H7 (cell line): ENCODE results near the gene TUFM. TPM values are rescaled to one million over a fixed set of nuclear protein-coding genes. Genes with fewer than 3 reads are reported as not detected.
"Not testable (repeated sequence)": the region's sequence is repeated elsewhere in the genome, so short reads cannot be mapped to it uniquely, and the experiment has no call there.

Source experiments
- DNase-seq: peaks from one replicate; pipeline ENCODE4 v3.0.0; 2012
- H3K27me3 ChIP-seq: 2 replicates; pipeline ENCODE4 v1.6.0; 2011; ENCODE audit warnings: mild to moderate bottlenecking, low read length; ENCODE audit not compliant: control insufficient read depth, insufficient read depth
- H3K36me3 ChIP-seq: replicated peaks from 2 replicates; pipeline ENCODE4 v1.5.1; 2011; ENCODE audit warnings: low read length; ENCODE audit not compliant: control insufficient read depth, insufficient read depth
- H3K4me3 ChIP-seq: 2 replicates; pipeline ENCODE4 v1.5.1; 2011; ENCODE audit warnings: low read depth, mild to moderate bottlenecking, control low read depth, low read length, moderate library complexity; ENCODE audit not compliant: insufficient read depth
- total RNA-seq: library from RNA; depleted of rRNA; stranded (reverse); fragments of >200 nt; shearing (Covaris generic); gene quantifications from 2 replicates; pipeline ENCODE4 v1.2.3, GENCODE V29; 2014; rRNA removed

TUFM gene
- 299 and 301 TPM in 2 replicates for total RNA-seq

DNA sequence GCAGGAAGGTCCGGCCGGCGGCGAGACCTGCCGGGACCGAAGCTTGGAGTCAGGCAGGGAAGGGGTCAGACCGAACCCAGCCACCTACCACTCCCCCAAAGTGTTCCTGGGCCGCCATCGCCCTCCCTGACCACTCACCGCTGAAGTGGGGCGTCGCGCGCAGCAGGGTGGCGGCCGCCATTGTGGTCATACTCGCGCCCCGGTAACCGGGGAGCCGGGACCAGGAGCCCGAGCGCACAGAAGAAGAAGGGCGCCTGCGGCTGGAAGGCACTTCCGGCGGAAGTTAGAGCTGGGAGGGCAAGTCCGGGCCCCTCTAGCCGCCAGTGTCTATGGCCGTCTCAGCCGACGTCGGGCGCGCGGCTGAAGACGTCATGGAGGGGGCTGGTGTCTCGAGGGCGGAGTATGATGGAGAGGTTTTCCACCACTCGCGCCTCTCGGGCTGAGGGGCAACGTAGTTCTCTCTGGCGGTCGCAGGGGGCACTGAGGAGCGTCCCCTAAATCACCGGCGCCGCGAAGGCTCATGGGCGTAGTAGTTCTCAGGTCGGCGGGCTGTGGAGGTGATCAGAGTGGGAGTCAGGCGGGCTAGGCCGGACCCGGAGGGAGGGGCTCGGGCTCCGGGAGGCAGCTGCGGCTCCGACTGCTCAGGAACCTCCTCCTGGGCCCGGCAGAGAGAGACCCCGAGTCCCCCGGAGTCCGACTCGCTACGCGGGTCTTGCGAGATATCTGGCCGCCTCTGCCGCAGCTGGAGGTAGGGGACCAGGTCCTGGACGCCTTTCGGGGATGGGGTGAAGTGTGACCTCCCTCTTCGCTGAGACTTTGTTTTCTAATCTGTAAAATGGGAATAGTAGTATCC is at the start of gene TUFM:
TUFM (minus strand) TSS at position 269 of the 853 bp plus-strand sequence; CDS start at position 190, 79 bp downstream.
- peak; percentile 98 for DNase-seq
- peaks cover 23% of the 10 kb centered on the region for H3K36me3 ChIP-seq

DNA sequence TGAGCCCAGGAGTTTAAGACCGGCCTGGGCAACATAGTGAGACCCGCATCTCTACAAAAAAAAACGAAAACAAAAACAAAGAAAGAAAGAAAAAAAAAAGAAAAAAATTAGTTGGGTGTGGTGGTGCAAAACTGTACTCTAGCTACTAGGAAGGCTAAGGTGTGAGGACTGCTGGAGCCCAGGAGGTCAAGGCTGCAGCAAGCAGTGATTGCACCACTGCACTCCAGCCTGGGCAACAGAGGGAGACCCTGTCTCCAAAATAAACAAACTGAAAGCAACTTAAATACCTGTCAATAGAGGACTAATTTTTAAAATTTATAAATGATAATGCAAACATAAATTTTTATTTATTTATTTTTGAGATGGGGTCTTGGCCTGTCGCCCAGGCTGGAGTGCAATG is 49.5 kb upstream of the TUFM start:
- DNase-seq: no peak
- no peak overlapping the region for H3K4me3 ChIP-seq
- peaks cover 1% of the 10 kb centered on the region; the same call in 1 of the 2 replicates for H3K36me3 ChIP-seq
- H3K27me3 ChIP-seq: no peaks in the 10 kb centered on the region

More for the DNA sequence above, at the start of gene TUFM:
- Histone ChIP-seq H3K4me3 (peak within 1 kb of the TSS; percentile 97), H3K27me3 (no peaks in the 10 kb centered on the region)

DNA sequence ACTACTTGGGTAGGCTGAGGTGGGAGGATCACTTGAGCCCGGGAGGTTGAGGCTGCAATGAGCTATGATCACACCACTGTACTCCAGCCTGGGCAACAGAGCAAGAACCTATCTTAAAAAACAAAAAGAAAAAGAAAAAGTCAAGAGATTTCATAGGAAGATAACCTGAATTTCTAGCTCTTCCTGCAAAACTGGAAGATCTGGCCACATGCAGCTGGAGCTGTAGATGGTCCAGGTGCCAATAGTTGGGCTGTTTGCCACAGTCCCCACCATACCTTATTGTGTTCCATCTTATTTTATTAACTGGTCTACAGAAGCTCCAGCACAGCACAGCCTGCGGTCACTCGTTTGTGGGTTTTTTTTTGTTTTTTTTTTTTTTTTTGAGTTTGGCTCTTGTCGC is 47.1 kb upstream of the TUFM start:
- no peaks in the 10 kb centered on the region for H3K27me3 ChIP-seq
- H3K36me3 ChIP-seq: no peaks in the 10 kb centered on the region
- H3K4me3 ChIP-seq: no peak overlapping the region
- no peak for DNase-seq

DNA sequence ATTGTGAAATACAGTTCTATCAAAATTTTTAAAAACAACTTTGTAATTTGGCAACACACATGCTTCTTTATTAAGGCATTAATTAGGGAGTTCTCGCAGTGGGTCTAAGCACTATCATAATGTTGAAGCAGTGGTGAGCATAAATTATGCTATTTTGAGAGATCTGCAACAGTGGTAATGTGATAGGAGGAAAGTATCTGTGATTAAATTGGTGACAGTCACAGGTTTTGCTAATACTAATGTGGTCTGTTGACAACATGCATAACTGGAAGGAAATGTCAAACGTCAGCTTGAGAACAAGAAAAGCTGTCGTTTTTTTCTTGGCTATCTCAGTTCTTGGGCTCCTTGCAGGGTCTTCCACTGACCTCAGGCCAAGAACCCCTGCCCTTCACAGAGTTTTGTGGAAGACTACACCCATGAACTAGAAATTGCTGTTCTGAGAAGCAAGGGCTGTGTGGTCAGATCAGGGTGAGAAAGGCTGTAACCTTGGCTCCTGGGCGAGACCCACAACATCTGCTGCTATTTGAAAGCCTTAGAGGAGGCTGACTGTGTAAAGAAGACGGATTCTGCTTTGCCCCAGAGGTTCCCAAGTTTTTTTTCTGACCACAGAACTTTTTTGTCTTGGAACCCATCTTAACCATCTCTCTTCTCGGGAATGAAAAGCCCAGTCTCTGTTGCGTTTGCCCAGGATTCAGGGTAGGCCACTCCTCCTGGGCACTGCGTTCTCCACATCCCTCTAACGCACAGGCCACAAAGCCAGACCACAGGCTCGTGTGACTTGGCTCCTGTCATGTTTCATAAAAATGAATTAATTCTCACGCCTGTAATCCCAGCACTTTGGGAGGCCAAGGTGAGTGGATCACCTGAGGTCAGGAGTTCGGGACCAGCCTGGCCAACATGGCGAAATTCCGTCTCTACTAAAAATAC is 46.1 kb upstream of the TUFM start:
- H3K4me3 ChIP-seq: no peak overlapping the region
- no peak for DNase-seq
- no peaks in the 10 kb centered on the region for H3K27me3 ChIP-seq
- no peaks in the 10 kb centered on the region for H3K36me3 ChIP-seq

DNA sequence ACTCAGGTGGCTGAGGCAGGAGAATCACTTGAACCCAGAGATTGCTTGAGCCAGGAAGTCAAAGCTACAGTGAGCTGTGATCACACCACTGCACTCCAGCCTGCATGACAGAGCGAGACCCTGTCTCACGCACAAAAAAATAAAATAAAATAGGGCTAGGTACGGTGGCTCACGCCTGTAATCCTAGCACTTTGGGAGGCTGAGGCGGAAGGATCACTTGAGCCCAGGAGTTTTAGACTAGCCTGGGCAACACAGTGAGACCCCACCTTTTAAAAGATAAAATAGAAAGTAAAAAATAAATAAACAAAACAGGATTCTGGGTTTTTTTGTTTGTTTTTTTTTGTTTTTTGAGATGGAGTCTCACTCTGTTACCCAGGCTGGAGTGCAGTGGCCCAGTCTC is 44.2 kb upstream of the TUFM start:
- not testable (repeated sequence) for DNase-seq, H3K27me3 ChIP-seq

DNA sequence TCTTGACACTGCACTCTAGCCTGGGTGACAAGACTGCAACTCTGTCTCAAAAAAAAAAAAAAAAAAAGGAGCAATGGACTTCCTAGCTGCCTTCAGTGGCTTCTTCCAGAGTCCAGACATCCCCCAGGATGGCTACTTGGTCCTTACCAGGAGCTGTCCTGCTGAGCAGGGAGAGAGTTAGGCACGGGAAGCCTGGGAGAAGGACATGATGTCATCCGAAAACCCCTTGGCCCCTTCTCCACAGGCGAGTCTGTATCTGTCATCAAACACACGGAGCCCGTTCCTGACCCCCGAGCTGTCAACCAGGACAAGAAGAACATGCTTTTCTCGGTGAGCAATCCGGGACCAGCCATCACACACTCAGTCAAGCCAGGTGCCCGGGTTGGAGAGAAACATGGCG is 40.8 kb upstream of the TUFM start:
- no peaks in the 10 kb centered on the region for H3K36me3 ChIP-seq
- no peak overlapping the region for H3K4me3 ChIP-seq
- H3K27me3 ChIP-seq: no peaks in the 10 kb centered on the region; the same call in 1 of the 2 replicates
- no peak for DNase-seq

More for the DNA sequence above, 44.2 kb upstream of the TUFM start:
- not testable (repeated sequence) for H3K36me3 ChIP-seq, H3K4me3 ChIP-seq

DNA sequence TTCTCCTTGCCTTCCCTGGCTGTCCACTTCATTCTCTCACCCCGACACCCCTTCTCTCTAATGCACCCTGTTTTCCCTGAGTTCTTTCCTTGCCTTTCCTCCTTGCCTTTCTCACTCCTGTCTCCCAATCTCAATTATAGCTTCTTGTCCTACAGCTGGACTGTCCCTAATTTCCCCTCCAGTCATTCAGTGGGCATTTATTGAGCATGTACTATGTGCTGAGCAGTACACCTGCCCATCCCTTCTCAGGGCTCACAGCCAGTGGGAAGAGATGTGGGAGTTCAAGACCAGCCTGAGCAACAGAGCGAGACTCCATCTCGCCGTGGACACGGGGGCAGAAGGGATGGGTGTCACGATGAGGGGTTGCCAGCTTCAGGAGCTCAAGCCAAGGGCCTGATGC is 37.9 kb upstream of the TUFM start:
- no peak for DNase-seq

DNA sequence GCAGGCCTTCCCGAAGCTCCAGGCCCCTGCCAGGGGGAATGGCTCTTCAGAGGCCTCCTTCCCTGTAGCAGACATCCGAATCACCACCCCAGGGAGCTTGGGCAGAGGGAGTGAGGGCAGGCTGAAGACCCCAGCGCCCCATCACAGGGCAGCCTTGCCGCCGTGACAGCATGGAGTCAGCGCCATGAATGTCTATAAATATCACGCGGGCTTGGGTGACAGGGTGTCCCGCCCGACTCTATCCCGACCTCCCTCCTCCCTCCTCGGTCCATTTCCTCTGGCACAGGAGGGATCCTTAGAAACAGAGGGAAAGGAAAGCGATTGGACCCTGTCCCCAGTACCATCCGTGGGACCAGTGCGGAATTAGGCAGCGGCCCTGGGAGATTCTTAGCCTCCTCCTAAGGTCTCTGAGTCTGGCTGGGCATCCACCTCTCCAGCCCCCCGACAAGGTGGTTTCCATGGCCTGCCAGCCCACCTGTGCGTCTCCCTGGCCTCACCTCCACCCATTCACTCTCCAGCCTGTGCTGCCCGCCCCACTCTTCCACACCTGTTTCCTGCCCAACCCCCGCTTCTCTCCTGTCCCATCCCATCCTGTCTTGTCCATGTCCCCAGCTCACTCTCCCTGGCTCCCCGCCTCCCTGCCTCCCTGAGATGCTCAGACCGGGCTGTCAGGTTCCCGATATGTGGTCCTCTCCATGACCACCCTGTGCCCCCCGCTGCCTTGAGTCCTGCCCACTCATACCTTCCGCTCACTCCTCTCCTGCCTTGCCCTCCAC is 37.3 kb upstream of the TUFM start:
- peak; percentile 60 for DNase-seq

More for the DNA sequence above, 37.9 kb upstream of the TUFM start:
- H3K36me3 ChIP-seq: no peaks in the 10 kb centered on the region
- H3K4me3 ChIP-seq: no peak overlapping the region
- peaks cover 11% of the 10 kb centered on the region for H3K27me3 ChIP-seq

DNA sequence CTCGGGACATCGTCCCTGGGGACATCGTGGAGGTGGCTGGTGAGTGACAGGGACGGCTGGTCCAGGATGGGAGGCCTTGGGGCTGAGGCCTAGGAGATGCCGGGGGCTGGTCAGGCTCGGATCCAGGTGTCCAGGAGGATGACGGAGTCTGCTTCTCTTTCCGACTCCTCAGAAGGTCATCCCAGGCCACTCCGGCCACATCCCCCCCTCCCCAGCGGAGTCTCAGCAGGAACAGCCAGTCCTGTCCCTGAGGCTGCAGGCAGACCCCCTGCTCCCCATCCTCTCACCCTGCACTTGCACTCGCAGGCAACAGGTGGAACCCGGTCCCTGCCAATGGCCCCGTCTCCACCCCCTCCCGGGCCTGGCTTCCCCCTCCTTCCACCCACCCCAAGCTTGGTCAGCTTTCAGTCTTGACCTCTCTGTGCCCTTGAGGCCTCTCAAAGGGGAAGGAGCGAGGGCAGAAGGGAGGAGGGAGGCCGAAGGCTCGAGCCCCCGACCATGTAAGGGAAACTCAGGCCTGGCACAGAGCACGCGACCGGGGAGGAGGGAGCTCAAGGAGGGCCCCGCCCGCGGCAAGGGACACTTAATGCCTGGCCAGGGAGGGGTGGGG is 36.5 kb upstream of the TUFM start:
- Histone ChIP-seq H3K27me3 (peaks cover 13% of the 10 kb centered on the region), H3K4me3 (no peak overlapping the region), H3K36me3 (no peaks in the 10 kb centered on the region)
- DNase-seq: peak; percentile 85

More for the DNA sequence above, 37.3 kb upstream of the TUFM start:
- peaks cover 13% of the 10 kb centered on the region for H3K27me3 ChIP-seq
- no peak overlapping the region for H3K4me3 ChIP-seq
- H3K36me3 ChIP-seq: no peaks in the 10 kb centered on the region

DNA sequence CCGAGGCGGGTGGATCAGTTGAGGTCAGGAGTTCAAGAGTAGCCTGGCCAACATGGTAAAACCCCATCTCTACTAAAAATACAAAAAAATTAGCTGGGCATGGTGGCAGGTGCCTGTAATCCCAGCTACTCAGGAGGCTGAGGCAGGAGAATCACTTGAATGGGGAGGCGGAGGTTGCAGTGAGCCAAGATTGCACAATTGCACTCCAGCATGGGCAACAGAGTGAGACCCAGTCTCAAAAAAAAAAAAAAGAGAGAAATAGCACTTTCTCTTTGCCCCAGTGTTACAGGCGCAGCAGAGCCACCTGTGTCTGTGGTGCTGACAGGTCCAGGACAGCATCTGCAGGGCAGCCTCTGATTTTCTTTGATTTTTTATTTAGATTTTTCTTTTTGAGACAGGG is 35.4 kb upstream of the TUFM start:
- not testable (repeated sequence) for DNase-seq, H3K36me3 ChIP-seq, H3K4me3 ChIP-seq
- peaks cover 13% of the 10 kb centered on the region for H3K27me3 ChIP-seq

DNA sequence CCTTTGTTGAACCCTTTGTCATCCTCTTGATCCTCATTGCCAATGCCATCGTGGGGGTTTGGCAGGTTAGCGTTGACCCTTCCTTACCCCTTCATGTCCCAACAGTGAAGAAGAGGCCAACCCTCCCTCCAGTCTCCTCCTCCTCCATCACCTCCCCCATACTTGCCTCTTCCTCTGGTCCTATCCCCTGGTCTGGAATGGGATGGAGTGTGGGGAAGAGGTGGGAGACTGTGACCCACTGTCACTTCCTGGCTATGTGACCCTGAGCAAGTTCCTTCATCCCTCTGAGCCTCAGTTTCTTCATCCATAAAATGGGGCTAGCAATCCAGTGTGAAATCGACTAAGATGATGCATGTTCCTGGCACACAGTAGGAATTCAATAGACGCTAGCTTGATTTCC is 34.8 kb upstream of the TUFM start:
- Histone ChIP-seq H3K27me3 (peaks cover 13% of the 10 kb centered on the region), H3K4me3 (no peak overlapping the region)
- no peak for DNase-seq

DNA sequence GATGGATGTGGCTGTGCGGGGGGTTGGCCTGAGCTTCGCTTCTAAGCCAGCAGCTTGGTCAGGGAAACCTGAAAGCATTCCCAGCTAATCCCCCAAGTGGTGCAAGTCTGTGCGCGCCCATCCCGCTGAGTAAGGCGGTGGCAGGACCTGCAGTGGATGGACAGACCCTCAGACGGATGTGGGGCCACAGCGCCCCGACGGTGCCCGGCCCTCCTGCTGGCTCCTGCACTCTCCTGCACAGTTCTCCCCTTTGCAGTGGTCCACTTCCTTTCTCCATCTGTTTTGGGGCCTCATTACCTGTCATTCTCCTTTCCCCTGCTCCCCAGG is 34.4 kb upstream of the TUFM start:
- H3K4me3 ChIP-seq: peak overlapping the region; percentile 73
- H3K27me3 ChIP-seq: peaks cover 13% of the 10 kb centered on the region
- no peak for DNase-seq
- no peaks in the 10 kb centered on the region; the same call in 1 of the 2 replicates for H3K36me3 ChIP-seq

More for the DNA sequence above, 34.8 kb upstream of the TUFM start:
- no peaks in the 10 kb centered on the region; the same call in 1 of the 2 replicates for H3K36me3 ChIP-seq

DNA sequence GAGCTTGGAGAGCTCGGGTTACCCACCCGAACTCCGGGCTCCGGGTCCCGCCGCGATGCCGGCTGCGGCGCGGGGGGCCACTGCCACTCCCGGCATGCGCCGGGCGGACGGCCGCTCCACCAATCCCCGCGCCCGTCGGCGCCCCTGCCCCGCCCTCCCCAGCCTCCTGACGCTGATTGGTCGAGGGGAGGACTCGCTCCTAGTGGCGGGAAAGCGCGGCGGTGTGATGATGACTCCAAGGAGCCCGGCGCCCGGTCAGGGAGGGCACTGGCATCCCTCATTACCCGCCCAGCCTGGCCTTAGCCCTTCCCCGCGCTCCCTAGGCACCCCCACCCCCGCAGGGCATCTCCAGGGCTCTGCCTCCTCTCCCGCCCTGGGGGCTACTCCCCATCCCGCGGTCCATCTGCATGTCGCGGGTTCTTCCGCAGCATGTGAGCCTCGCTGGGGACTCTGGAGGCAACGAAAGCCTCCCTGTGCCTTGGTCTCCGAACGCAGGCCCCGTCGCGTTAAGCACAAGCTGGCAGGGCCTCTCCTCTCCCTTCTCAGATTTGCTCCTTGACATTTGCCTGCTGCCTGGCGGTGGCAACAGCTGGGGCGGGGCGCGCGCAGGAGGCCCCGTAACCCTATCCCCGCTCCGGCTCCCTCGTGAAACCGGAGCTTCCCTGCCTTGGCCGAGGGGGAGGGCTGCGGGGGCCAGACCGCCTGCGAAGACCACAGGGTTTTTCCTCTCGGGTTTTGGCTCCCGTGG is 33.9 kb upstream of the TUFM start:
- DNase-seq: peak; percentile 99
- peaks cover 13% of the 10 kb centered on the region for H3K27me3 ChIP-seq
- no peaks in the 10 kb centered on the region; the same call in 1 of the 2 replicates for H3K36me3 ChIP-seq
- H3K4me3 ChIP-seq: peak overlapping the region; percentile 73
